ENCODE data around the gene MTFR1L. TPM values are rescaled to one million over a fixed set of nuclear protein-coding genes. Genes with fewer than 3 reads are reported as not detected.

The MTFR1L gene
- polyA plus RNA-seq, 1 of the 3 experiments (the other 2 are of a cell fraction), result 53.6 TPM

DNA sequence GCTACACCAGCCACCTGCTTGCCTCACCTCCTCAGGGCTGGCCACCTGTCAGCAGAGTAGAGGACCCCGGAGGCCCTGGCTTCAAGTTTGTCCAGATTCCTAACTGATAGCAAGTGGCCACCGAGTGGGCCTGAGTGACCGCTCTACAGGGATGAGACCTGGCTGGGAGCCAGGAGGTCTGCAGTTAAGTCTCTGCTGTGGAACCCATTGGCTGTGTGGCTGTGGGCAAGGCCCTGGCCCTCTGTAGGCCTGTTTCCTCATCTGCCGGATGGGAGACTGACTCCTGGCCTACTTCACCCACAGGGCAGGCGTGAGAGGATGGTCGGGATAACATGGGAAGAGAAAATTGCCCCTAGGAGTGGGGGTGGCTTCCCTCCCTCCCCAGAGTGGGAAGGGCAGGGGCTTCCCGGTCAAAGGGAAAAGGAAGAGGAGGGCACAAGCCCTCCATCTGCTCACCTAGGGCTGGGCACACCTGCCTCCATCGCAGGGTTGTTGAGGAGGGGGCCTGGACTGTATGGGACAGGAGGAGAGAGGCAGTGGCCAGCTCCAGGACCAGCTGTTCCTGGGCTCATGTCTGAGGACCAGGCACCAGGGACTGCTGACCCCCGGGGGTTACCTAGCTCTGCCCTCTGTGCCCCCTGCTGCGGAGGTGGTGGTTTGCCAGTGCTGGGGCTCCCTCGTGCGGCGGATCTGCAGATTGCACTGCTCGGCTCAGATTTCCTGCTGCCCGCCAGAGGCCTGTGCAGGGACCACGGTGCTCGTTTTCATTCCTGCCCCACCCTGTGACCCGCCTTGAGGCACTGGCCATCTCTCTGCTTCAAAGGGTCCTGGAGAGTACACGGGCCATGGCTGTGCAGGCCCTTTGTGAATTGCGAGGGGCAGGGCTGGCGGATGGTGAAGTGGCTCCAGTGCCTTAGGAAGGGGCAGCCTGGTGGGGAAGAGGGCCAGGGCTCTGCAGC lies 9.1 kb upstream of the MTFR1L start (continued):
- TF ChIP-seq, protein P1, sequence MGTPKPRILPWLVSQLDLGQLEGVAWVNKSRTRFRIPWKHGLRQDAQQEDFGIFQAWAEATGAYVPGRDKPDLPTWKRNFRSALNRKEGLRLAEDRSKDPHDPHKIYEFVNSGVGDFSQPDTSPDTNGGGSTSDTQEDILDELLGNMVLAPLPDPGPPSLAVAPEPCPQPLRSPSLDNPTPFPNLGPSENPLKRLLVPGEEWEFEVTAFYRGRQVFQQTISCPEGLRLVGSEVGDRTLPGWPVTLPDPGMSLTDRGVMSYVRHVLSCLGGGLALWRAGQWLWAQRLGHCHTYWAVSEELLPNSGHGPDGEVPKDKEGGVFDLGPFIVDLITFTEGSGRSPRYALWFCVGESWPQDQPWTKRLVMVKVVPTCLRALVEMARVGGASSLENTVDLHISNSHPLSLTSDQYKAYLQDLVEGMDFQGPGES (IDR thresholded peaks at IDR 0.05; ENCODE audit: low read depth, low read length), result no peak
- peak; percentile 28; the same call in 1 of the 2 replicates for TF ChIP-seq POLR2AphosphoS5 (IDR thresholded peaks at IDR 0.05; ENCODE audit: low read depth, low read length)
- TF ChIP-seq NFIC (IDR thresholded peaks at IDR 0.05; ENCODE audit: borderline replicate concordance), result no peak
- TF ChIP-seq, protein P2, sequence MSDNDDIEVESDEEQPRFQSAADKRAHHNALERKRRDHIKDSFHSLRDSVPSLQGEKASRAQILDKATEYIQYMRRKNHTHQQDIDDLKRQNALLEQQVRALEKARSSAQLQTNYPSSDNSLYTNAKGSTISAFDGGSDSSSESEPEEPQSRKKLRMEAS (IDR thresholded peaks at IDR 0.05; ENCODE audit: low read depth), result no peak
- 0 out of 2 replicates have a peak, but pooled peaks have one; percentile 34 for TF ChIP-seq RCOR1 (IDR thresholded peaks at IDR 0.05; ENCODE audit: low read length)
- no peak for TF ChIP-seq ELF1 (IDR thresholded peaks at IDR 0.05)
- TF ChIP-seq EZH2phosphoT487 (IDR thresholded peaks at IDR 0.05; ENCODE audit: borderline replicate concordance, low read depth), result no peak
- peak; percentile 91 for TF ChIP-seq RAD21 (IDR thresholded peaks at IDR 0.05; ENCODE audit: low read length)
- TF ChIP-seq, protein P3, sequence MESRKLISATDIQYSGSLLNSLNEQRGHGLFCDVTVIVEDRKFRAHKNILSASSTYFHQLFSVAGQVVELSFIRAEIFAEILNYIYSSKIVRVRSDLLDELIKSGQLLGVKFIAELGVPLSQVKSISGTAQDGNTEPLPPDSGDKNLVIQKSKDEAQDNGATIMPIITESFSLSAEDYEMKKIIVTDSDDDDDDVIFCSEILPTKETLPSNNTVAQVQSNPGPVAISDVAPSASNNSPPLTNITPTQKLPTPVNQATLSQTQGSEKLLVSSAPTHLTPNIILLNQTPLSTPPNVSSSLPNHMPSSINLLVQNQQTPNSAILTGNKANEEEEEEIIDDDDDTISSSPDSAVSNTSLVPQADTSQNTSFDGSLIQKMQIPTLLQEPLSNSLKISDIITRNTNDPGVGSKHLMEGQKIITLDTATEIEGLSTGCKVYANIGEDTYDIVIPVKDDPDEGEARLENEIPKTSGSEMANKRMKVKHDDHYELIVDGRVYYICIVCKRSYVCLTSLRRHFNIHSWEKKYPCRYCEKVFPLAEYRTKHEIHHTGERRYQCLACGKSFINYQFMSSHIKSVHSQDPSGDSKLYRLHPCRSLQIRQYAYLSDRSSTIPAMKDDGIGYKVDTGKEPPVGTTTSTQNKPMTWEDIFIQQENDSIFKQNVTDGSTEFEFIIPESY (IDR thresholded peaks at IDR 0.05; ENCODE audit: borderline replicate concordance, low read depth), result no peak

DNA sequence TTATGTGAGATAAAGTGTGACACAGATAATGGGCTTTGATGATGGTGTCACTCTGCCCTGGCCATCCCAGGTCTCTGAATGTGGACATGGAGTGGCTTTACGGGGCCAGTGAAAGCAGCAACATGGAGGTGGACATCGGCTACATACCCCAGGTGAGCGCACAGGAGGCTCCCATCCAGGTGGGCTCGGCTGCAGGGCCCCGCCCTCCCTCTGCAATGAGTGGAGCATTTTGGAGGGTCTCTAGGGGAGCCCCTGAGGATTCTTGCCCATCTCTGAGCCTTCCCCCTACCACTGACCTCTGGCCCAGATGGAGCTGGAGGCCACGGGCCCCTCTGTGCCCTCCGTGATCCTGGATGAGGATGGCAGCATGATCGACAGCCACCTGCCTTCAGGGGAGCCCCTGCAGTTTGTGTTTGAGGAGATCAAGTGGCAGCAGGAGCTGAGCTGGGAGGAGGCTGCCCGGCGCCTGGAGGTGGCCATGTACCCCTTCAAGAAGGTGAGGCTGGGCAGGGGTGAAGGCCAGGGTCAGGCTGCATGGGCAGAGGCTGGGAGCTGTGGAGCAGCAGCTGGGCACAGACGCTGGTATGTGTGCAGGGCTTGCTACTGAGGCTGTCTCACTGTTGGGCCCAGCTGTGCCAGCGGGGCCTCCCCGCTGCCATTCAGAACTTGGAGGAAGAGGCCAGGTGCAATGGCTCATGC lies 8.2 kb upstream of the MTFR1L start:
- 84% methylated on average over 6 of the region's 13 CpGs for WGBS (ENCODE audit: low lambda C conversion rate)
- Histone ChIP-seq H3K9me2 (no peaks in the 10 kb centered on the region), H3K27me3 (ENCODE audit: insufficient read depth) (no peaks in the 10 kb centered on the region), H3K9ac (no peak overlapping the region), H3K4me3 (ENCODE audit: low read depth in 2 of 2, low read length in 1 of 2) (no peak overlapping the region), H3K36me3 (replicated peaks in 1 of 2; ENCODE audit: control insufficient read depth in 1 of 2, insufficient read depth in 2 of 2, low read length in 1 of 2) (peaks cover 0 to 47% of the 10 kb centered on the region in 2 experiments), H3F3A (replicated peaks; ENCODE audit: insufficient read depth) (no peaks in the 10 kb centered on the region), H2AFZ (ENCODE audit: low read depth) (no peak overlapping the region), H4K20me1 (ENCODE audit: insufficient read depth) (no peaks in the 10 kb centered on the region), H3K27ac (ENCODE audit: low read depth in 2 of 2, low read length in 1 of 2) (no peak overlapping the region; a peak in 1 of 4 replicates), H3K9me3 (no peaks in the 10 kb centered on the region), H3K4me2 (no peak overlapping the region), H3K4me1 (ENCODE audit: control insufficient read depth in 1 of 2, insufficient read depth in 2 of 2, low read depth in 1 of 2, low read length in 1 of 2) (peaks cover 0 to 7% of the 10 kb centered on the region in 2 experiments; a peak in 1 of 4 replicates), H3K79me2 (ENCODE audit: insufficient read depth) (no peaks in the 10 kb centered on the region)
- no peak for TF ChIP-seq TAF1 (IDR thresholded peaks at IDR 0.05; ENCODE audit: borderline replicate concordance, low read depth, low read length)
- no peak for TF ChIP-seq TEAD4 (IDR thresholded peaks at IDR 0.05; ENCODE audit: borderline replicate concordance, insufficient read depth)
- TF ChIP-seq, protein P4, sequence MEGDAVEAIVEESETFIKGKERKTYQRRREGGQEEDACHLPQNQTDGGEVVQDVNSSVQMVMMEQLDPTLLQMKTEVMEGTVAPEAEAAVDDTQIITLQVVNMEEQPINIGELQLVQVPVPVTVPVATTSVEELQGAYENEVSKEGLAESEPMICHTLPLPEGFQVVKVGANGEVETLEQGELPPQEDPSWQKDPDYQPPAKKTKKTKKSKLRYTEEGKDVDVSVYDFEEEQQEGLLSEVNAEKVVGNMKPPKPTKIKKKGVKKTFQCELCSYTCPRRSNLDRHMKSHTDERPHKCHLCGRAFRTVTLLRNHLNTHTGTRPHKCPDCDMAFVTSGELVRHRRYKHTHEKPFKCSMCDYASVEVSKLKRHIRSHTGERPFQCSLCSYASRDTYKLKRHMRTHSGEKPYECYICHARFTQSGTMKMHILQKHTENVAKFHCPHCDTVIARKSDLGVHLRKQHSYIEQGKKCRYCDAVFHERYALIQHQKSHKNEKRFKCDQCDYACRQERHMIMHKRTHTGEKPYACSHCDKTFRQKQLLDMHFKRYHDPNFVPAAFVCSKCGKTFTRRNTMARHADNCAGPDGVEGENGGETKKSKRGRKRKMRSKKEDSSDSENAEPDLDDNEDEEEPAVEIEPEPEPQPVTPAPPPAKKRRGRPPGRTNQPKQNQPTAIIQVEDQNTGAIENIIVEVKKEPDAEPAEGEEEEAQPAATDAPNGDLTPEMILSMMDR (IDR thresholded peaks at IDR 0.05), result no peak
- no peak for TF ChIP-seq EP300 (IDR thresholded peaks at IDR 0.05; ENCODE audit: borderline replicate concordance in 1 of 2, low read depth in 1 of 2, low read length in 1 of 2)
- TF ChIP-seq MEF2A (IDR thresholded peaks at IDR 0.05; ENCODE audit: borderline replicate concordance, low read depth), result no peak
- TF ChIP-seq, protein P2 (IDR thresholded peaks at IDR 0.05; ENCODE audit: low read depth), result no peak
- no peak for TF ChIP-seq GATA2 (CRISPR knock-in tag; IDR thresholded peaks at IDR 0.05)
- no peak for TF ChIP-seq SMC3 (IDR thresholded peaks at IDR 0.05; ENCODE audit: low read depth, low read length)
- peak; percentile 27 for DNase-seq
- CTCF ChIA-PET, result interaction anchor here (0.7 to 4.7 kb wide), 23 partner anchors 8 to 291 kb away, joined by 3 to 76 read pairs (median 5); partner anchors contain the start of genes MTFR1L and SELENON
- POLR2A ChIA-PET, result interaction anchor here (1.6 kb wide), 1 partner anchor 203 kb away, joined by 4 read pairs; no protein-coding TSS in a partner anchor
